ENCODE results near the gene SEMA6B. TPM values are rescaled to one million over a fixed set of nuclear protein-coding genes. Genes with fewer than 3 reads are reported as not detected.

SEMA6B gene
- total RNA-seq, 1 donor from 2014 or later: not detected

- TF ChIP-seq CTCF (conservative IDR thresholded peaks at IDR 0.05; ENCODE audit: low read depth, low read length): no peak
- DNase-seq (ENCODE audit: low read depth): no peak
Observed at GRCh38 chr19:4594201-4594600, 34.7 kb upstream of the SEMA6B start.

GRCh38 chr19:4593409-4593851, 33.9 kb upstream of the SEMA6B start:
- no peak overlapping the region for H3K4me3 ChIP-seq (ENCODE audit: low read depth, low read length)
- TF ChIP-seq CTCF (conservative IDR thresholded peaks at IDR 0.05; ENCODE audit: low read depth, low read length): no peak
- peak; percentile 20 for DNase-seq (ENCODE audit: low read depth)

More at GRCh38 chr19:4594201-4594600, 34.7 kb upstream of the SEMA6B start:
- H3K4me3 ChIP-seq (ENCODE audit: low read depth, low read length): no peak overlapping the region

GRCh38 chr19:4592445-4592844, 33.0 kb upstream of the SEMA6B start:
- no peak for TF ChIP-seq CTCF (conservative IDR thresholded peaks at IDR 0.05; ENCODE audit: low read depth, low read length)
- DNase-seq (ENCODE audit: low read depth): no peak
- no peak overlapping the region for H3K4me3 ChIP-seq (ENCODE audit: low read depth, low read length)

- DNase-seq (ENCODE audit: low read depth): no peak
- no peak overlapping the region for H3K4me3 ChIP-seq (ENCODE audit: low read depth, low read length)
- TF ChIP-seq CTCF (conservative IDR thresholded peaks at IDR 0.05; ENCODE audit: low read depth, low read length): no peak
Observed at GRCh38 chr19:4591320-4591719, 31.8 kb upstream of the SEMA6B start.

- H3K4me3 ChIP-seq (ENCODE audit: low read depth, low read length): no peak overlapping the region
- TF ChIP-seq CTCF (conservative IDR thresholded peaks at IDR 0.05; ENCODE audit: low read depth, low read length): no peak
- DNase-seq (ENCODE audit: low read depth): no peak
Observed at GRCh38 chr19:4590559-4590958, 31.1 kb upstream of the SEMA6B start.

GRCh38 chr19:4589579-4590410, 30.3 kb upstream of the SEMA6B start:
- no peak overlapping the region for H3K4me3 ChIP-seq (ENCODE audit: low read depth, low read length)
- peak; percentile 55 for TF ChIP-seq CTCF (conservative IDR thresholded peaks at IDR 0.05; ENCODE audit: low read depth, low read length)
- DNase-seq (ENCODE audit: low read depth): no peak

GRCh38 chr19:4588291-4588761, 28.8 kb upstream of the SEMA6B start:
- TF ChIP-seq CTCF (conservative IDR thresholded peaks at IDR 0.05; ENCODE audit: low read depth, low read length): no peak
- H3K4me3 ChIP-seq (ENCODE audit: low read depth, low read length): no peak overlapping the region
- no peak for DNase-seq (ENCODE audit: low read depth)
